GM12872 (cell line): ENCODE measurements around the gene CASP2.
A peak's percentile ranks its signal among the peaks of the same experiment; 100 is the strongest.

Experiments
- TF ChIP-seq, protein P1 (sequence below): IDR thresholded peaks from 3 replicates; pipeline ENCODE4 v1.5.1; 2011; ENCODE audit warnings: low read depth, mild to moderate bottlenecking, low read length, moderate library complexity; ENCODE audit not compliant: insufficient read depth

Gene CASP2

DNA sequence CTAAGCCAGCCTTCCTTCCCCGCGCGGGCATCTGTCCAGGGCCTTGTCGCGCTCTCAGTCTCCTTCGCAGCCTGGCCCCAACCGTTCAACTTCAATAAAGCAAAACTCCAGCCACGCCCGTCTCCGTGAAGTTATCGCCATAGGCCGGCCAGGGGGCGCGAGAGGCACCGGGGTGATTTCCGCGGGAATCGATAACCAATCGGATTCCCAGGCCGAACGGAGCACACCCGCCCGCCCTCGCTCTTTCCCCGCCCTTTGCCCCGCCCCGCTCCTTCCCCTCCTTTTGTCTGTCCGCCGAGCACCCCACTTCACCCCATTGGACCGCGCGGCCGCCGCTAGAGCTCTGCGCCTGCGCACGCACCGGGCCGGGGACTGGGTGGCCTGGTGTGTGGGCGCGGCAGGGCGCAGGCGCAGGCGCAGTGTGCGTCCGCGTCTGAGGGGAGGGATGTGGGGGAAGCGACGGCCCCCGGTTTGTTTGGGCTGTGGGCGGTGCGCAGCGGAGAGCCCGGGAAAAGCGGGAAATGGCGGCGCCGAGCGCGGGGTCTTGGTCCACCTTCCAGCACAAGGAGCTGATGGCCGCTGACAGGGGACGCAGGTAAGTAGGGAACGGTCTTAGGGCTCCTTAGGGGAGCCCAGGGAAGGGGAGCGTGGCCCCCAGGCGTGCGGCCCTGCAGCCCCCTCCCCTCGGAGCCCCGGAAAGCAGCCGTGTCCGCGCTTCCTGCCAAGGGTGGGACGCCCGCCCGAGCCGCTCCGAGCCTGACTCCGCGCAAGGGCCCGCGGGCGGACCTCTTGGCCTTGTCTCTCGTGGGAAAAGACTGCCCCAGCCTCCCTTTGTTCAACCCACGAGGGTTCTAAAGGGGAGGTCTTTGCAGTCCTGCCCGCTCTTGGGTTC lies at the start of gene CASP2:
Gene CASP2, plus strand, starts transcription at position 417 of the 892 bp plus-strand sequence. Its CDS starts 105 bp downstream, at position 522.
- TF ChIP-seq, protein P1, sequence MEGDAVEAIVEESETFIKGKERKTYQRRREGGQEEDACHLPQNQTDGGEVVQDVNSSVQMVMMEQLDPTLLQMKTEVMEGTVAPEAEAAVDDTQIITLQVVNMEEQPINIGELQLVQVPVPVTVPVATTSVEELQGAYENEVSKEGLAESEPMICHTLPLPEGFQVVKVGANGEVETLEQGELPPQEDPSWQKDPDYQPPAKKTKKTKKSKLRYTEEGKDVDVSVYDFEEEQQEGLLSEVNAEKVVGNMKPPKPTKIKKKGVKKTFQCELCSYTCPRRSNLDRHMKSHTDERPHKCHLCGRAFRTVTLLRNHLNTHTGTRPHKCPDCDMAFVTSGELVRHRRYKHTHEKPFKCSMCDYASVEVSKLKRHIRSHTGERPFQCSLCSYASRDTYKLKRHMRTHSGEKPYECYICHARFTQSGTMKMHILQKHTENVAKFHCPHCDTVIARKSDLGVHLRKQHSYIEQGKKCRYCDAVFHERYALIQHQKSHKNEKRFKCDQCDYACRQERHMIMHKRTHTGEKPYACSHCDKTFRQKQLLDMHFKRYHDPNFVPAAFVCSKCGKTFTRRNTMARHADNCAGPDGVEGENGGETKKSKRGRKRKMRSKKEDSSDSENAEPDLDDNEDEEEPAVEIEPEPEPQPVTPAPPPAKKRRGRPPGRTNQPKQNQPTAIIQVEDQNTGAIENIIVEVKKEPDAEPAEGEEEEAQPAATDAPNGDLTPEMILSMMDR: no peak

DNA sequence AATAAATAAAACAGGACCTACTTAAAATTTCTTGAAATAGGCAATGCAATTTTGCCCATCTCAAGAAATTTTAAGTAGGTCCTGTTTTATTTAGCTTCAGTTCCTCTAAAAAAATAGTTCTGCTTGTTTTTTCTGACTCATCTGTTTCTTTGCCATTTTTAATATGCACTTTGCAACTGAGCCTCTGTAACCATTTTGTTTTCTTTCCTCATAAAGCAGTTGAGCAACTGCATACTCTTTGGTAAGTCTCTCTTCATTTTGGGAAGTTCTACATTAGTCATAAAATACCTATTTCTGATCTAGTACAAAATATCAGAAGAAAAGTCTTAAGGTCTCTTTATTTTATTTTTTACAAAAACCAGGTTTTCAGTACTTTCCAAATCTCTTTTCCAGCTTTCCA lies 48.3 kb upstream of the CASP2 start:
- TF ChIP-seq, protein P1: no peak

DNA sequence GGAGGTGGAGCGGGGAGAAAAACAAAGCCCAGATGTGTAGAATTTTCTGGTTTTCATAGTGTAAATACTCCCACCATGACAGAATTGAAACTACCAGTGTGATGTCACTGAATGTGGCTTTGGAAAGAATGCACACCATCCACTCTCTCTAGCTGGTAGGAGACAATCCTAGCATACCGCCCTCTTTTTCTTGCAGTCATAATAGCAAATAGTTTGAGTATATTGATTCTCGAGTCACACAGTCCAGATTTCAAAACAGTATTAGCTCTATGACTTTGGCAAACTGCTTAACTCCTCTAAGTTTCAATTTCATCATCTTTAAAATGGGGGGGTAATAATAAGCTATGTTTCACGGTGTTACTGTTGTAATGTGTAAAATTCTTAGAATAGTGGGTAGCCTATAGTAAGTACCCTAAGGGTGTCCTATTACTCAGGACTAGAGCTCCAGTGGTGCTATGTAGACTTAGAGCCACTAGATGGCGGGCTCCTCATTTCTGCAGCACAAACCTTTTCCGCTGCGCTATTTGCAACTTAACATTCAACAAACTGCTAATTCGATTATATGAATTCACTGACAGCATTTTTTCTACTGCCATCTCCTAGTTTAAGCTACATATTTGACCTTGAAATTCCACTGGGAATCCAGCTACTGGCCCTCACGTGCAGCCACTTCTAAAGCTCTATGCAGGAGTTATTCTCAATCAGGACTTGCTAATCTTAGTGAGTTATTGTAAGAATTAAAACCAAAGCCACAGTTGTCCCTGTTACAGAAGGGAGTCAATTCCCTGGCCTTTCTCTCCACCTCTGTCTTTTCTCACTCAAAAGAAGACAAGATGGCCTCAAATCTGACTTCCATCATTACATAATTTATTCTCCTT lies 47.6 kb upstream of the CASP2 start:
- TF ChIP-seq, protein P1: peak; percentile 86

DNA sequence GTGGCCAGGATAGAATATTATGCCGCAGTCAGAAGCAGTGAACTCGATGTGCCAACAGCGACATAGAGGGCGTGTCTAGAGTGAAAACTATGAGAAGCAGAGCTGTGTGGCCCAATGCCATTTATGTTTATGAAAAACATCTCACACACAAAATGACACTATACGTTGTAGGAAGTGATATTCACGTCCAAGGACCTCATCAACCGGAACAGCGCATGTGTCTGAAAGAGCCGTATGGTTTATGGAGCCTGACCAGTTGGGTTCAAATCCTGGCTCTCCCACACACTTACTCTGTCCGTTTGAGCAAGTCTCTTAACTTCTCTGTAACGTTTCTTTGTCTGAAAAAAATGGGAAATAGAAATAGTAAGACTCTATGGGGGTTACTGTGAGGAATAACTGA lies 45.8 kb upstream of the CASP2 start:
- TF ChIP-seq, protein P1: no peak

DNA sequence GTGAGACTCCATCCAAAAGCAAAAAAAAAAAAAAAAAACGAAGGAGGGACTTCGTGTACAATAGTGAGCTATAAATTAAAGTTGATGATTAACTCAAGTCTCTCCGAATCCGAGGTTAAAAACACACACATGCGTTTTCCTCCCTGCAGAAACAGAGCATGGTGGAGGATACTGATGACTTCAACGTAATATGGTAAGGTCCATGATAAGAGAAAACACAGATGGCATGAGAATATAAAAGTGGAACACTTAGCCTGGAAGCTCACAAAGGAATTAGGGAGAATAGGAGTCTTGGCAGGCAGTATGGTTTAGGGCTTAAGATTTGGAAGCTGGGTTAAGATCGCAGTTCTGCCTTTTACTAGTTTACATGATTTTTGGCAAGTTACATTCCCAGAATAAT lies 45.0 kb upstream of the CASP2 start:
- TF ChIP-seq, protein P1: no peak

DNA sequence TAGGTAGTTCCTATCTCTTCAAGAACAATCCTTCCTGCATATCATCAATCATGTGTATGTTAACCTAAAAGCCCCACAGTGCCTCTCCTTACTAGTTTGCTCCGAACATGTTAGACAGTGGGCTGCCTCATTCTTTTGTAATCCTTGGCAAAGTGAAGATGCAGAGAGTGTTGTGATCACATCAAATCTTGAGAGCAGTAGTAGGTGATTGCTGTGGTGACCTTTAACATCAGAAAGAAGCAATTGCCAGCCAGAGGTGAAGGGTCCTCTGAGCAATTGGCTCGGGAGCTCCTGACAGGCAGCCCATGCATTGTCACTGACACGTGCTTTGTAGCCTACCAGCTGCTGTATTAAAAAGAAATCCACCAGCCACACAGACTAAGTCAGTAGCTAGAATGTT lies 44.5 kb upstream of the CASP2 start:
- TF ChIP-seq, protein P1: no peak

DNA sequence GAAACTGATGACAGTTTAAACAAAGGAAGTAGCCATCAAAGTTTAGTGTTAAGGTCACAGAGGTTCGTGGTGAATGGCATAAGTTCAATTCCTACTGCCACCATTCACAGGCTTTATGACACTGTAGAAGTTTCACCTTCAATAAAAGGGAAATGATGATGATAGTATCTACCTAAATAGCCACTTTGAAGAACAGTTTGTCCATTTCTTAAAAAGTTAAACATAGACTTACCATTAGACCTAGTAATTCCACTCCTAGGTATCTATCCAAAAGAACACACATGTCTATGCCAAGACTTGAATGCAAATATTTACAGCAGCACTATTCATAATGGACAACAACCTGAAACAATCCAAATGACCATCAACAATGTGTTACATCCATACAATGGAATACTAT lies 43.8 kb upstream of the CASP2 start:
- TF ChIP-seq, protein P1: no peak
